ENCODE measurements around the gene WNT1.

- no peak for TF ChIP-seq EP300 (IDR thresholded peaks at IDR 0.05)
- TF ChIP-seq POLR2A (IDR thresholded peaks at IDR 0.05) = no peak
- no peak for TF ChIP-seq CTCF (IDR thresholded peaks at IDR 0.05)
Measured at GRCh38 chr12:49025463-49025862, 47.3 kb downstream of the WNT1 start.

Data from tibial nerve (tissue), 4 donors.